ENCODE measurements around the gene RPS24.
"Not testable (repeated sequence)": the region's sequence is repeated elsewhere in the genome, so short reads cannot be mapped to it uniquely, and the experiment has no call there.

RPS24 gene

GRCh38 chr10:78033637-78034470 is at the start of gene RPS24:
Gene RPS24, plus strand, starts transcription at chr10:78033863. Its CDS starts 39 bp downstream, at chr10:78033902.
- peak; percentile 90 for DNase-seq (ENCODE audit: low read depth, low spot score)

GRCh38 chr10:77984986-77985385 is 48.7 kb upstream of the RPS24 start:
- no peak for DNase-seq (ENCODE audit: low read depth, low spot score)

- DNase-seq (ENCODE audit: low read depth, low spot score) = no peak
These were observed 45.9 kb upstream of the RPS24 start for GRCh38 chr10:77987671-77988255.

GRCh38 chr10:77989081-77989724 is 44.5 kb upstream of the RPS24 start:
- no peak for DNase-seq (ENCODE audit: low read depth, low spot score)

- no peak for DNase-seq (ENCODE audit: low read depth, low spot score)
These were observed 40.0 kb upstream of the RPS24 start for GRCh38 chr10:77993620-77994019.

- DNase-seq (ENCODE audit: low read depth, low spot score) = not testable (repeated sequence)
These were observed 34.9 kb upstream of the RPS24 start for GRCh38 chr10:77998780-77999179.

- no peak for DNase-seq (ENCODE audit: low read depth, low spot score)
These were observed 33.5 kb upstream of the RPS24 start for GRCh38 chr10:78000206-78000605.

- DNase-seq (ENCODE audit: low read depth, low spot score) = no peak
These were observed 32.6 kb upstream of the RPS24 start for GRCh38 chr10:78000956-78001472.

GRCh38 chr10:78002541-78003288 is 30.9 kb upstream of the RPS24 start:
- DNase-seq (ENCODE audit: low read depth, low spot score) = no peak

- DNase-seq (ENCODE audit: low read depth, low spot score) = no peak
These were observed 29.2 kb upstream of the RPS24 start for GRCh38 chr10:78004215-78005026.

- no peak for DNase-seq (ENCODE audit: low read depth, low spot score)
These were observed 26.5 kb upstream of the RPS24 start for GRCh38 chr10:78007172-78007571.

GRCh38 chr10:78009662-78010061 is 24.0 kb upstream of the RPS24 start:
- no peak for DNase-seq (ENCODE audit: low read depth, low spot score)

- no peak for DNase-seq (ENCODE audit: low read depth, low spot score)
These were observed 23.4 kb upstream of the RPS24 start for GRCh38 chr10:78010278-78010677.

GRCh38 chr10:78011065-78011464 is 22.6 kb upstream of the RPS24 start:
- no peak for DNase-seq (ENCODE audit: low read depth, low spot score)

- DNase-seq (ENCODE audit: low read depth, low spot score) = no peak
These were observed 20.1 kb upstream of the RPS24 start for GRCh38 chr10:78013564-78013963.

- DNase-seq (ENCODE audit: low read depth, low spot score) = no peak
These were observed 18.1 kb upstream of the RPS24 start for GRCh38 chr10:78015546-78015945.

- no peak for DNase-seq (ENCODE audit: low read depth, low spot score)
These were observed 15.8 kb upstream of the RPS24 start for GRCh38 chr10:78017856-78018255.

- DNase-seq (ENCODE audit: low read depth, low spot score) = no peak
These were observed 14.4 kb upstream of the RPS24 start for GRCh38 chr10:78019264-78019663.

- DNase-seq (ENCODE audit: low read depth, low spot score) = no peak
These were observed 12.5 kb upstream of the RPS24 start for GRCh38 chr10:78021201-78021600.

GRCh38 chr10:78023741-78024140 is 9.9 kb upstream of the RPS24 start:
- DNase-seq (ENCODE audit: low read depth, low spot score) = no peak

Data from activated CD4-positive, CD25-positive, alpha-beta regulatory T cell treated with anti-CD3 and anti-CD28 coated beads, Interleukin-2, amount 50 U/mL, for 16 hours (primary cell).